DOHH2 (cell line): ENCODE measurements around the gene TWSG1.

Experiments
- H3F3A ChIP-seq: fragments of 200-600 bp; sonication (generic), shearing (Covaris generic); 2 replicates; pipeline ENCODE4 v1.6.0; 2016; ENCODE audit warnings: antibody characterized with exemption, mild to moderate bottlenecking; ENCODE audit not compliant: control insufficient read depth, insufficient read depth
- H3K27ac ChIP-seq: fragments of 200-600 bp; sonication (generic); 2 replicates; pipeline ENCODE4 v1.5.1; 2014; ENCODE audit warnings: low read depth, mild to moderate bottlenecking, low read length, moderate library complexity
- H3K27me3 ChIP-seq: fragments of 200-600 bp; sonication (generic); 2 replicates; pipeline ENCODE4 v1.6.1; 2014; ENCODE audit warnings: mild to moderate bottlenecking, low read length, mixed read lengths; ENCODE audit not compliant: control insufficient read depth
- H3K36me3 ChIP-seq: fragments of 200-600 bp; sonication (generic); 2 replicates; pipeline ENCODE4 v1.6.1; 2014; ENCODE audit warnings: mild to moderate bottlenecking, low read length, moderate library complexity, mixed read lengths; ENCODE audit not compliant: control insufficient read depth
- H3K4me1 ChIP-seq: fragments of 200-600 bp; sonication (generic); 2 replicates; pipeline ENCODE4 v1.6.1; 2014; ENCODE audit warnings: mild to moderate bottlenecking, low read length, mixed read lengths; ENCODE audit not compliant: control insufficient read depth
- H3K4me2 ChIP-seq: fragments of 200-600 bp; sonication (generic); 2 replicates; pipeline ENCODE4 v1.6.0; 2014; ENCODE audit warnings: mild to moderate bottlenecking, low read length, moderate library complexity
- H3K4me3 ChIP-seq: fragments of 200-600 bp; sonication (generic); 2 replicates; pipeline ENCODE4 v1.5.1; 2014; ENCODE audit warnings: mild to moderate bottlenecking, low read length, mixed read lengths
- H3K79me2 ChIP-seq: fragments of 200-600 bp; sonication (generic); 2 replicates; pipeline ENCODE4 v1.6.1; 2014; ENCODE audit warnings: mild to moderate bottlenecking, low read length, mixed read lengths; ENCODE audit not compliant: control insufficient read depth
- H3K9me2 ChIP-seq: fragments of 200-600 bp; sonication (generic); replicated peaks from 2 replicates; pipeline ENCODE4 v1.6.1; 2014; ENCODE audit warnings: mild to moderate bottlenecking, low read length, mixed read lengths; ENCODE audit not compliant: control insufficient read depth
- H3K9me3 ChIP-seq: fragments of 200-600 bp; sonication (generic); 2 replicates; pipeline ENCODE4 v1.6.1; 2014; ENCODE audit warnings: antibody characterized with exemption, low read length, mixed read lengths; ENCODE audit not compliant: control insufficient read depth, insufficient read depth
- H4K20me1 ChIP-seq: fragments of 200-600 bp; sonication (generic); 2 replicates; pipeline ENCODE4 v1.6.0; 2014; ENCODE audit warnings: low read depth, mild to moderate bottlenecking, antibody characterized with exemption, low read length, moderate library complexity; ENCODE audit not compliant: control insufficient read depth, insufficient read depth
- EZH2phosphoT487 ChIP-seq: fragments of 200-600 bp; sonication (generic); IDR thresholded peaks from 2 replicates; pipeline ENCODE4 v1.6.1; 2017; ENCODE audit warnings: borderline replicate concordance, mild to moderate bottlenecking, antibody characterized with exemption, low read length, moderate library complexity, mixed read lengths
- TF ChIP-seq, protein P1 (sequence below): fragments of 200-600 bp; sonication (generic); IDR thresholded peaks from one replicate; pipeline ENCODE4 v1.5.1; 2014; ENCODE audit warnings: antibody characterized with exemption, mild to moderate bottlenecking, low read depth, low read length; ENCODE audit not compliant: poor library complexity, severe bottlenecking

The TWSG1 gene

DNA sequence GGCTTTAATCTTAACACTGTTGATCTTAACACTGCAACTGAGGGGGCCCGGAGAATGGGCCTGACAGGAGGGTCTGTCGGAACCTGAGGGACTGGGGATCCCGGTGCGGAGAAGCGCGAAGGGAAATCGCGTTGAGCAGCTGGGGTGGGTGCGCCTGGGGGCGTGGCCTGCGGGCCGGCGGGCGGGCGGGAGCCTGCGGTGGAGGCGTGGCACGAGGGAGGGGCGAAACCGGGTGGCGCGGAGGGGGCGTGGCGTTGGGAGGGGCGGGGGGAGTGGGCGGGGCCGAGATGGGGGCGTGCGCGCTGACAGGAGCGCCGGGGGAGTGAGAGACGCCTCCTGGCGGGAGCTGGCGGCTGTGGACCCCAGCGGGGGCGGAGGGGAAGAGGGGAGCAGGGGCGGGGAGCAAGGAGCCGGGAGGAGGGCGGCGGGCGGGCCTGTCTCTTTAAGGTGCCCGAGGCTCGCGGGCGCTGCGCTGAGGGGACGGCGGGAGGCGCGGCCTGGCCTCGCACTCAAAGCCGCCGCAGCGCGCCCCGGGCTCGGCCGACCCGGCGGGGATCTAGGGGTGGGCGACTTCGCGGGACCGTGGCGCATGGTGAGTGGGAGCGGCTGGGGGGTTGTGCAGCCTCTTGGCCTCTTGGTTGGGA lies at the start of gene TWSG1:
Gene TWSG1 (plus strand): TSS at position 445 of the 644 bp plus-strand sequence. CDS start 2,457 bp downstream, outside the sequence.
- TF ChIP-seq, protein P1, sequence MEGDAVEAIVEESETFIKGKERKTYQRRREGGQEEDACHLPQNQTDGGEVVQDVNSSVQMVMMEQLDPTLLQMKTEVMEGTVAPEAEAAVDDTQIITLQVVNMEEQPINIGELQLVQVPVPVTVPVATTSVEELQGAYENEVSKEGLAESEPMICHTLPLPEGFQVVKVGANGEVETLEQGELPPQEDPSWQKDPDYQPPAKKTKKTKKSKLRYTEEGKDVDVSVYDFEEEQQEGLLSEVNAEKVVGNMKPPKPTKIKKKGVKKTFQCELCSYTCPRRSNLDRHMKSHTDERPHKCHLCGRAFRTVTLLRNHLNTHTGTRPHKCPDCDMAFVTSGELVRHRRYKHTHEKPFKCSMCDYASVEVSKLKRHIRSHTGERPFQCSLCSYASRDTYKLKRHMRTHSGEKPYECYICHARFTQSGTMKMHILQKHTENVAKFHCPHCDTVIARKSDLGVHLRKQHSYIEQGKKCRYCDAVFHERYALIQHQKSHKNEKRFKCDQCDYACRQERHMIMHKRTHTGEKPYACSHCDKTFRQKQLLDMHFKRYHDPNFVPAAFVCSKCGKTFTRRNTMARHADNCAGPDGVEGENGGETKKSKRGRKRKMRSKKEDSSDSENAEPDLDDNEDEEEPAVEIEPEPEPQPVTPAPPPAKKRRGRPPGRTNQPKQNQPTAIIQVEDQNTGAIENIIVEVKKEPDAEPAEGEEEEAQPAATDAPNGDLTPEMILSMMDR = no peak
- TF ChIP-seq EZH2phosphoT487 = no peak
- Histone ChIP-seq H3K4me2 (peak within 1 kb of the TSS; percentile 93), H3K79me2 (peaks cover 11% of the 10 kb centered on the region), H3K27ac (no peak within 1 kb of the TSS), H3K4me1 (peaks cover 20% of the 10 kb centered on the region), H3K36me3 (peaks cover 10% of the 10 kb centered on the region), H3K4me3 (peak within 1 kb of the TSS; percentile 89), H3F3A (no peaks in the 10 kb centered on the region), H3K27me3 (no peaks in the 10 kb centered on the region), H3K9me2 (no peaks in the 10 kb centered on the region), H3K9me3 (no peaks in the 10 kb centered on the region), H4K20me1 (no peaks in the 10 kb centered on the region)

DNA sequence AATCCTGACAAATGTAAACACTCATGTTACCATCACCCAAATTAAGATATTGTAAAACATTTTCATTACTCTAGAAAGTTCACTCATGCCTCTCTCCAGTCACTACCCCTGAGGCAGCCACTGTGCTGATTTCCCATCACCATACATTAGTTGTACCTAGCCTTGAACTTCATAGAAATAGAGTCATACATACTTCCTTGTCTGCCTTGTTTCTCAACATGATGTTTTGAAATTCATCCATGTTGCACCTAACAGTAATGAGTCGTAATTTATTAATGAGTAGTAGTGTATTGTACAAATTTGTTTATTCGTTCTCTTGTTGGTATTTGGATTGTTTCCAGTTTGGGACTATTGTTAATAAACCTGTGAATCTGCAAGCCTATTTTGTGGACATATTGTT lies 49.0 kb upstream of the TWSG1 start:
- TF ChIP-seq, protein P1 = no peak
- no peak for TF ChIP-seq EZH2phosphoT487
- Histone ChIP-seq H3K9me3 (no peaks in the 10 kb centered on the region), H3K27me3 (no peaks in the 10 kb centered on the region), H3K27ac (no peak overlapping the region), H3K9me2 (no peaks in the 10 kb centered on the region), H3K4me2 (no peak overlapping the region), H3K36me3 (no peaks in the 10 kb centered on the region), H3F3A (no peaks in the 10 kb centered on the region), H3K4me3 (no peak overlapping the region), H4K20me1 (no peaks in the 10 kb centered on the region), H3K79me2 (no peaks in the 10 kb centered on the region), H3K4me1 (no peaks in the 10 kb centered on the region)

DNA sequence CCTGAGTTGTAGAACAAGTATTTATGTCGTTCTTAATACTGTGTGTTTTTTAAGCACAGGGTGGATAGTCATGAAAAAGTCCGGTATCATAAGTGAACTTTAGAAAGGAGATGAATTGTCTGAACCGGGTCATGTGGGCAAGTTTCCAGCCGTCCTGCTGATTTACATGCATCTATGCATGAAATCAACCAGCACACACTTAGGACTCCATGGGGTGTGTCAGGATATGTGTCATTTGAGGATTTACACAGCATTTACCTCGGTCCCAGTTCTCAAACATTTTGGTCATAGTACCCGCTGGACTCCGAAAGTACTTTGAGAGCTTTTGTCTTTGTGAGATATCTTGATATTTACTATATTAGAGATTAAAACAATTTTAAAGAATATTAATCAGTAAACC lies 47.5 kb upstream of the TWSG1 start:
- TF ChIP-seq EZH2phosphoT487 = no peak
- TF ChIP-seq, protein P1 = no peak
- H3K4me3 ChIP-seq = no peak overlapping the region
- H3K4me1 ChIP-seq = no peaks in the 10 kb centered on the region
- H4K20me1 ChIP-seq = no peaks in the 10 kb centered on the region
- H3K27me3 ChIP-seq = no peaks in the 10 kb centered on the region
- no peak overlapping the region for H3K4me2 ChIP-seq
- H3K36me3 ChIP-seq = no peaks in the 10 kb centered on the region
- H3F3A ChIP-seq = no peaks in the 10 kb centered on the region
- H3K9me3 ChIP-seq = no peaks in the 10 kb centered on the region
- H3K79me2 ChIP-seq = no peaks in the 10 kb centered on the region
- no peak overlapping the region for H3K27ac ChIP-seq
- no peaks in the 10 kb centered on the region for H3K9me2 ChIP-seq
